GM13977 (cell line): ENCODE results near the gene PELI2.

Experiments used
- DNase-seq: peaks from one replicate; pipeline ENCODE4 v3.0.0; 2012; ENCODE audit warnings: low spot score
- in situ Hi-C: fragments of 300-500 bp; cut with MboI; formaldehyde crosslinking; loops from one replicate; pipeline ENCODE4 v1.12.0; 2022; ENCODE audit warnings: low sequenced_read_pairs, low pct_unique_long_range_greater_than_20kb, mixed read lengths, inconsistent platforms; ENCODE audit not compliant: unreplicated experiment
- TF ChIP-seq, protein P1 (sequence below): IDR thresholded peaks from 2 replicates; pipeline ENCODE4 v1.5.1; 2012; ENCODE audit warnings: mild to moderate bottlenecking, control low read depth; ENCODE audit not compliant: insufficient read depth; ENCODE audit errors: extremely low read depth, missing control alignments

Gene PELI2

DNA sequence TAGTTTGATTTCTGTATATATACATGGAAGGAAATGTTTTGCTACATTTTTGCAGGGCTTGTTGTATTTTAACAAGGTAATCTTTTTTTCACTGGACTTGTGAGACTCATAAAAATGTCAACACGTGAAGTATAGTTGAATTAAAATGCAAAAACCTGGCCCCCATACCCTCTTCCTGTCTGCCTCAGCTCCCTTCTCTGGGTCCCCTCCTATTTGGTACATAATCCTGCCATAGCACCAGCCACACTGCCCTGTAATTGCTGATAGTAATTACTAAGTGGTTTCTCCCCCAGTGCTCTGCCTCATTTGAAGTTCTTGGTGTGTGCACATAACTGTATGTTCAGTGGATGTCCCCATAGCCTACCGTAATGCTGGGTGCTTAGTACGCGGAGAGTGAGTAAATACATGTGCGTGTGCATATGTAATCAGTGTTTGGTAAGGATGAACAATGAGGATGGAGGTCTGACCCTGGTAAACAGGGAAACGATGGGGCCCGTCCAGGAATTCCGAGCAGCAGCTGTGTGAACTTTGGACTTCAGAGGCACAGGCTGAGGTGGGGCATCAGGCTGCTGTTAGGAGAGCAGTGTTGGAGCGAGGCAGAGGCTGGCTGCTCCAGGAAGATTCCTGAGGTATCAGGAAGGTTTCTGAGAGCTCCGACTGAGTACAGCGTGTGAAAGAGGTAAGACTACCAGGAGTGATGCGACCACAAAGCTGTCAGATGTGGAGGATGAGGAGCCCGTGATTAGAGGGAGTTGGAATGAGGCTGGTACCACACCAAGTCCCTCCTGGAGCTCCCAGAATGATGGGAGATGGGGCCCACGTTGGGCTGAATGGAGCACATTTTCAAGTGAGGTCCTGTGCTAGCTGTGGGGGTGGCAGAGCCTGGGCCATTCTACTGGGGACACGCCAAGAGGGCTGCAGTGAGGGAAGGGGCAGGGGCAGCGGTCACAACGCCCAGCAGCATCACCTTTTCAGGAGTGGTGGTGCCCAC is 106.8 kb downstream of the PELI2 start:
- DNase-seq: no peak
- TF ChIP-seq, protein P1, sequence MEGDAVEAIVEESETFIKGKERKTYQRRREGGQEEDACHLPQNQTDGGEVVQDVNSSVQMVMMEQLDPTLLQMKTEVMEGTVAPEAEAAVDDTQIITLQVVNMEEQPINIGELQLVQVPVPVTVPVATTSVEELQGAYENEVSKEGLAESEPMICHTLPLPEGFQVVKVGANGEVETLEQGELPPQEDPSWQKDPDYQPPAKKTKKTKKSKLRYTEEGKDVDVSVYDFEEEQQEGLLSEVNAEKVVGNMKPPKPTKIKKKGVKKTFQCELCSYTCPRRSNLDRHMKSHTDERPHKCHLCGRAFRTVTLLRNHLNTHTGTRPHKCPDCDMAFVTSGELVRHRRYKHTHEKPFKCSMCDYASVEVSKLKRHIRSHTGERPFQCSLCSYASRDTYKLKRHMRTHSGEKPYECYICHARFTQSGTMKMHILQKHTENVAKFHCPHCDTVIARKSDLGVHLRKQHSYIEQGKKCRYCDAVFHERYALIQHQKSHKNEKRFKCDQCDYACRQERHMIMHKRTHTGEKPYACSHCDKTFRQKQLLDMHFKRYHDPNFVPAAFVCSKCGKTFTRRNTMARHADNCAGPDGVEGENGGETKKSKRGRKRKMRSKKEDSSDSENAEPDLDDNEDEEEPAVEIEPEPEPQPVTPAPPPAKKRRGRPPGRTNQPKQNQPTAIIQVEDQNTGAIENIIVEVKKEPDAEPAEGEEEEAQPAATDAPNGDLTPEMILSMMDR: no peak
- in situ Hi-C loops: no loop called here

DNA sequence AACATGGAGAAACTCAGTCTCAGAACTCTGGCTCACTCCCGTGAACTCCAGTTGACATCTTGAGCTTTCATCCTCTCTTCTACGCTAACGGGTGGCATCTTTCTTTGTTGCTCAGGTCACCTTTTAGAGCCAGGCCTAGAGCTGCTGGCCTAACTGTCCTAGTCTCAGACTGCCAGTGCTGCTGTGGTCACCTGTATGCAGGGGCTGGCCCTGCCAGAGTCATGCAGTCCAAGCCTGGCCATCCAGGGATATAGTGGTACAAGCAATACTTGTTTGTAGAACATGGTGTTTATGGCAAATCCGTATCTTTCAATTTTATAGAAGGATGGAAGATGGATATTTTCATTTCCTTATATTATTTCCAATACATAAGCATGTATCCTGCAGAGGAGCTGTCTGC is 117.2 kb downstream of the PELI2 start:
- TF ChIP-seq, protein P1: no peak
- in situ Hi-C loops: no loop called here
- DNase-seq: no peak

DNA sequence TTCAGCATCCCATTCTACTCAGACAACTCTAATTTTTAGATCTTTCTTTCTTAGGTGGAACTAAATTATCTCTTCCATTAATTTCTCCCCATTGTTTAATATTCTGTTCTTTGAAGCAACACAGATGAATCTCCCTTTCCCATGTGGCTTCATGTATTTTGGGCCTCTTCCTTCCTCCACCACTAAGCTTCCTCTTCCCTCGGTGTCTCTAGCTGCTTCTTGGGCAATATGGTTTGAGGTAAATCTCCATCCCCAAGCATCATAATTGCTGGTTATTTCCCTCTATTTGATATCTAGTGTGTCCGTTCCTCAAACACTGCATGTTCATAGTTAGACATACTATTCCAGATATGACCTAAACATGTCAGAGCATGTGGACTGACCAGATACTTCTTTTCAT is 119.2 kb downstream of the PELI2 start:
- TF ChIP-seq, protein P1: no peak
- DNase-seq: no peak
- in situ Hi-C loops: no loop called here

DNA sequence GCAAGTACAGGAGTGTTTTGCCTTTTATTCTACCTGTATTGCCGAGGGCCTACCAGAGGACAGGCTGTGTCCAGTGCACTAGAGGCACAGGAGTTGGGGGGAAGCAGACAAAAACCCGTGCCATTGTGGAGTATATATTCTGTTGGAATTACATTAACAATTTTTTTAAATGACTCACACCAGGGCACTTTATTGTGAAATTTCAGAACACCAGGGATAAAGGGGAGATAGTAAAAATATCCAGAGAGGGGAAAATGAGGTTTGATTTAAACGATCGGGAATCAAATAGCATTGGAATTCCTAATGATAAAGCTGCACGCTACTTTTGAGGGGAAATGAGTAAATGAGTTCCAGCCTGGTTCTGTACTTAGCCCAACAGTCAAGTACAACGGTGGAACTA is 123.2 kb downstream of the PELI2 start:
- DNase-seq: no peak
- TF ChIP-seq, protein P1: no peak
- in situ Hi-C loops: no loop called here

DNA sequence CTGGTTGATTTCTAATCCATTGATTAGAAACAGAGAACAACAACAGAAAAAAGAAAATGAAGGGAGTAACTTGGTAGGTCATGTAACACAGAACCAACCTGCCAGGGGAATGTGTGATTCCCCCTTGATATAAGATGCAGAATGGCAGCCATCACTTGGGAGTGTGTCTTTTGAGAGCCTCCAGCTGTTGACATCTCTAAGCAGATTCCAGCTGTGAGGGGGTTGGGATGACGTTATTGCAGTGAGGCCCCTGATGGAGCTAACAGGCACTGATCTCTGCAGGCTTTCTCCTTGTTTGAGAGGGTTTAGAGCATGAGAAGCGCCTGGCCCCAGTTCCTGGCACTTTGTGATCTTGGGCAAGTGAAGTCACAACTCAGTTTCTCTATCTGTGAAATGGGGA is 124.9 kb downstream of the PELI2 start:
- in situ Hi-C loops: no loop called here
- no peak for DNase-seq
- TF ChIP-seq, protein P1: no peak

DNA sequence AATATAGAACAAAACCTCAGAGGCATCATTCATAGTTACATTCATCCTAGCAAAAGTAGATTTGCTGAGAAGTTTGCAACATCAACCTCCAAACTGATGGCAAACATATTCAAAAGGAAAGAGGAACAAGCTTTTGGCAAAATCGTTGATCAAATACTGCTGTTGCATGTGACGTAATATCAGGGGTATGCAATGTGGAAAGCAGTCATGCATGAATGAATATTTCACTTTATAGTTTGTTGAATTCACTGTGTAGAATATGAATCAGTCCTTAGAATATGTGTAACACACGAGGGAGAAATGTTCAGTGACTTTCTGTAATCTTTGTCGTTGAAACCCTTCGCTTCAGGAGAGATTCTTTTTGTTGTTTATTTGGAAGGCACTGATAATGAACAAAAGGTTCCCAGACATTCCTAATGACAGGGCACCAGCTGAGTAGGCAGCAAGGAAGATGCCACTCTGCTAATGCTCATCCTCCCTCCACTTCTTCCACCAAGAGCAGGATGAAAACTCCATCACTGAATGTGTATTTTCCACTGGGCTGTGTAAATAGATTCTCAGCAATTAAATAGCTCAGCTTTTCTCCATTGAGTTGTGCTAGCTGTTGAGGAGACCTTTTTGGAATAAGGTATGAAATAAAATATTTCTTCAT is 126.1 kb downstream of the PELI2 start:
- TF ChIP-seq, protein P1: no peak
- DNase-seq: no peak
- in situ Hi-C loops: no loop called here
